Measurements from ENCODE around the gene LRRC49.

Gene LRRC49

GRCh38 chr15:70892002-70892911 is at the start of gene LRRC49, which contains the start of gene THAP10:
Gene LRRC49 (plus strand): TSS chr15:70892826. CDS start chr15:70892895, 69 bp downstream.
Gene THAP10 (minus strand): TSS chr15:70892433. CDS start chr15:70892272, 161 bp downstream.
- peak; percentile 96 for DNase-seq (ENCODE audit: low read depth)
- no peak for TF ChIP-seq CTCF (IDR thresholded peaks at IDR 0.05; ENCODE audit: low read length, missing control alignments)
- H3K4me3 ChIP-seq (replicated peaks; ENCODE audit: low read depth, low read length): peak within 1 kb of the TSS; percentile 66

- TF ChIP-seq CTCF (IDR thresholded peaks at IDR 0.05; ENCODE audit: low read length, missing control alignments): no peak
- no peak overlapping the region for H3K4me3 ChIP-seq (replicated peaks; ENCODE audit: low read depth, low read length)
- no peak for DNase-seq (ENCODE audit: low read depth)
These were observed 46.8 kb upstream of the LRRC49 start for GRCh38 chr15:70845602-70846360.

GRCh38 chr15:70851889-70852288 is 40.7 kb upstream of the LRRC49 start:
- H3K4me3 ChIP-seq (replicated peaks; ENCODE audit: low read depth, low read length): peak overlapping the region; percentile 86
- DNase-seq (ENCODE audit: low read depth): no peak
- TF ChIP-seq CTCF (IDR thresholded peaks at IDR 0.05; ENCODE audit: low read length, missing control alignments): no peak

GRCh38 chr15:70852501-70853317 is 39.9 kb upstream of the LRRC49 start:
- DNase-seq (ENCODE audit: low read depth): peak; percentile 63
- H3K4me3 ChIP-seq (replicated peaks; ENCODE audit: low read depth, low read length): peak overlapping the region; percentile 86
- no peak for TF ChIP-seq CTCF (IDR thresholded peaks at IDR 0.05; ENCODE audit: low read length, missing control alignments)

- no peak for DNase-seq (ENCODE audit: low read depth)
- peak overlapping the region; percentile 86 for H3K4me3 ChIP-seq (replicated peaks; ENCODE audit: low read depth, low read length)
These were observed 39.2 kb upstream of the LRRC49 start for GRCh38 chr15:70853318-70853972.

More at GRCh38 chr15:70853318-70853972, 39.2 kb upstream of the LRRC49 start:
- TF ChIP-seq CTCF (IDR thresholded peaks at IDR 0.05; ENCODE audit: low read length, missing control alignments): no peak

Measured in fibroblast of pulmonary artery (primary cell).